Activated CD4-positive, alpha-beta T cell treated with anti-CD3 and anti-CD28 coated beads, Interleukin-2, amount 50 U/mL, for 48 hours (primary cell): ENCODE measurements around the gene SERF1A.
"Not testable (repeated sequence)": the region's sequence is repeated elsewhere in the genome, so short reads cannot be mapped to it uniquely, and the experiment has no call there.

ENCODE experiments used
- DNase-seq, 2 experiments: peaks; one replicate each; pipeline ENCODE4 v3.0.0-alpha.2; 2020

Gene SERF1A

GRCh38 chr5:70900533-70901271 lies at the start of gene SERF1A:
Gene SERF1A, plus strand, starts transcription at chr5:70900669. Its CDS starts 201 bp downstream, at chr5:70900870.
- DNase-seq = not testable (repeated sequence)

- DNase-seq = not testable (repeated sequence)
Measured at GRCh38 chr5:70866778-70867177, 33.7 kb upstream of the SERF1A start.

DNA sequence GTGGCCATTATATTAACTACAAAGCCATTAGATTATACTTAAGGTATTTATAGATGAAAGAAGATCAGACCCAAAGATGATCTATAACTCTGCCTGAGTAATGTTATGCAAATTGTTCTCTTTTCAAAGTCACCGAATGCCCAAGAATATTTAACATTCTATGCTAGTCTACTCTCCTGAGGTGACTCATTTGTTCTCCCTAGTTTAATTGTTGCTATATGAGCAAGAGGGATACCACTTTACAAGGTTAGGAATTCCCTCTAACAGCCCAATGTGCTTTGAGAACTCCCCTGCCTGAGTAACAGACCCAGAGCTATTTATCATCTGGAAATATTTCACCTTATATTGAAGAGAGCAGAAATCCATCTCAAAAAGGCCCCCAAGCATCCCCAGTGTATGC lies 29.8 kb upstream of the SERF1A start:
- not testable (repeated sequence) for DNase-seq

GRCh38 chr5:70896076-70896475 lies 4.4 kb upstream of the SERF1A start:
- not testable (repeated sequence) for DNase-seq

DNA sequence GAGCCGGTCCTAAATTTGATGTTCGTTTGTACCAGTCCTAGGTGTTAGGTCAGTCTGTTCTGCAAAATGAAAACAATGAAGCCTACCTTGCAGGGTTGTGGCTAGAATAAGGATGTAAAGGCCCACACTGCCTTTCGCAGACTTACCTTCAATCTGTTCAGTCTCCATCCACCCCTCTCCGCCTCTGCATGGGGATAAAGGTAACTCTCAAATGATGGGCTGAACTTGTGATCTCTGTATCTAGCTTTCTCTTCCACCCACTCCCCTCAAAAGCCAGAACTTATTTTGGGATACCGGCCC lies 753 bp downstream of the SERF1A start:
- DNase-seq = not testable (repeated sequence)

- not testable (repeated sequence) for DNase-seq
Measured at GRCh38 chr5:70906624-70907023, 6.2 kb downstream of the SERF1A start.

GRCh38 chr5:70916829-70917228 lies 16.4 kb downstream of the SERF1A start:
- DNase-seq = not testable (repeated sequence)

DNA sequence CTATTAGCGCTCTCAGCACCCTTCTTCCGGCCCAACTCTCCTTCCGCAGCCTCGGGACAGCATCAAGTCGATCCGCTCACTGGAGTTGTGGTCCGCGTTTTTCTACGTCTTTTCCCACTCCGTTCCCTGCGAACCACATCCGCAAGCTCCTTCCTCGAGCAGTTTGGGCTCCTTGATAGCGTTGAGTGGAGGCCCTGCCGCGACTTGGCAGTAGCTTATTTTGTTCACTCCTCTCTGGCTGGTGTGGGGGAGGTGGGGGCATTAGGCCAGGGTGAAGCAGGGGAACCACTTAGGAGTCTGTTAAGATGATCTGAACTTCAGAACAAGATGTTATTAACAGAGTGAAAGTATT lies 24.7 kb downstream of the SERF1A start:
- DNase-seq = not testable (repeated sequence)

- not testable (repeated sequence) for DNase-seq
Measured at GRCh38 chr5:70931709-70932368, 31.4 kb downstream of the SERF1A start.

- not testable (repeated sequence) for DNase-seq
Measured at GRCh38 chr5:70932560-70932959, 32.1 kb downstream of the SERF1A start.

- DNase-seq = not testable (repeated sequence)
Measured at GRCh38 chr5:70953068-70953467, 52.6 kb downstream of the SERF1A start.
